Panc1 (cell line): Measurements from ENCODE around the gene FCN3. TPM values are rescaled to one million over a fixed set of nuclear protein-coding genes. Genes with fewer than 3 reads are reported as not detected.

Source experiments
- ATAC-seq: fragments of 200-7000 bp; cut with Tn5 transposase; 2 replicates; pipeline ENCODE4 v1.9.1; 2020; ENCODE audit warnings: mild to moderate bottlenecking, moderate library complexity
- BruUV-seq: library from RNA; stranded (reverse); fragments of 400-500 nt; replicated peaks from 2 replicates; lab custom pipeline; 2021; lab: Mats Ljungman, UMichigan
- CTCF ChIA-PET: fragments of 300-600 bp; sonication (Branson Sonifier 250); formaldehyde crosslinking; loops from one replicate; lab custom pipeline; 2022; ENCODE audit warnings: antibody characterized with exemption; lab: Charles Lee
- POLR2A ChIA-PET: fragments of 300-600 bp; sonication (Branson Sonifier 250); formaldehyde crosslinking; loops from one replicate; lab custom pipeline; 2022; ENCODE audit warnings: antibody characterized with exemption; lab: Charles Lee
- DNase-seq: peaks from one replicate; pipeline ENCODE4 v3.0.0-alpha.2; 2010; ENCODE audit warnings: low read depth, low spot score
- H3K27ac ChIP-seq: 2 replicates; pipeline ENCODE4 v1.5.1; 2011; ENCODE audit warnings: mild to moderate bottlenecking, low read length, inconsistent platforms
- H3K27me3 ChIP-seq: fragments of 200-500 bp; sonication (Bioruptor generic); 2 replicates; pipeline ENCODE4 v1.6.0; 2014; ENCODE audit warnings: low read length, inconsistent platforms; ENCODE audit not compliant: control insufficient read depth, insufficient read depth
- H3K36me3 ChIP-seq: fragments of 200-500 bp; sonication (Bioruptor generic); 2 replicates; pipeline ENCODE4 v1.5.1; 2014; ENCODE audit warnings: inconsistent platforms, mild to moderate bottlenecking, low read length, moderate library complexity; ENCODE audit not compliant: control insufficient read depth, insufficient read depth
- H3K4me1 ChIP-seq: 2 replicates; pipeline ENCODE4 v1.5.1; 2011; ENCODE audit warnings: inconsistent platforms, mild to moderate bottlenecking, low read length, moderate library complexity; ENCODE audit not compliant: control insufficient read depth, insufficient read depth
- H3K4me3 ChIP-seq, 2 experiments: 2 replicates each; pipeline ENCODE4 v1.5.1; 2011 to 2012; ENCODE audit warnings: low read depth in 2 of 2, low read length in 2 of 2, mild to moderate bottlenecking in 2 of 2, inconsistent platforms in 1 of 2, moderate library complexity in 1 of 2
- H3K9me3 ChIP-seq: fragments of 200-500 bp; sonication (Bioruptor generic); 2 replicates; pipeline ENCODE4 v1.5.1; 2014; ENCODE audit warnings: low read depth, mild to moderate bottlenecking, inconsistent platforms, low read length, moderate library complexity; ENCODE audit not compliant: control insufficient read depth, insufficient read depth
- POLR2AphosphoS5 ChIP-seq: IDR thresholded peaks from 2 replicates; pipeline ENCODE4 v1.6.1; 2012; ENCODE audit warnings: mild to moderate bottlenecking, low read depth, low read length, moderate library complexity
- SIN3A ChIP-seq: IDR thresholded peaks from 2 replicates; pipeline ENCODE4 v1.6.1; 2012; ENCODE audit warnings: low read depth, mild to moderate bottlenecking, low read length, moderate library complexity, borderline replicate concordance; ENCODE audit not compliant: insufficient read depth
- TCF7L2 ChIP-seq: IDR thresholded peaks from 2 replicates; pipeline ENCODE4 v1.6.1; 2011; ENCODE audit warnings: mild to moderate bottlenecking, low read depth, low read length, inconsistent platforms
- in situ Hi-C: cut with HindIII; loops from 2 replicates; pipeline ENCODE4 v1.10.0; 2016; ENCODE audit warnings: low sequenced_read_pairs, low pct_unique_long_range_greater_than_20kb
- intact Hi-C: fragments of 100-400 bp; cut with micrococcal nuclease; formaldehyde crosslinking; loops from one replicate; pipeline ENCODE4 v1.10.0; 2022; ENCODE audit not compliant: unreplicated experiment
- total RNA-seq: library from RNA; stranded (reverse); gene quantifications from one replicate; pipeline ENCODE4 v1.2.1, GENCODE V29; 2021; ENCODE audit not compliant: unreplicated experiment
- TF ChIP-seq, protein P1 (sequence below), 2 experiments: IDR thresholded peaks; 2 replicates each; pipeline ENCODE4 v1.6.1; 2011 to 2012; ENCODE audit warnings: low read depth in 2 of 2, control low read depth in 1 of 2, low read length in 1 of 2, mild to moderate bottlenecking in 1 of 2, moderate library complexity in 1 of 2; ENCODE audit not compliant: insufficient read depth in 1 of 2
- TF ChIP-seq, protein P2 (sequence below): fragments of 450-650 bp; IDR thresholded peaks from 2 replicates; pipeline ENCODE4 v1.5.1; 2017; ENCODE audit warnings: mild to moderate bottlenecking

FCN3 gene
- total RNA-seq, 1 experiment from 2014 or later = not detected

DNA sequence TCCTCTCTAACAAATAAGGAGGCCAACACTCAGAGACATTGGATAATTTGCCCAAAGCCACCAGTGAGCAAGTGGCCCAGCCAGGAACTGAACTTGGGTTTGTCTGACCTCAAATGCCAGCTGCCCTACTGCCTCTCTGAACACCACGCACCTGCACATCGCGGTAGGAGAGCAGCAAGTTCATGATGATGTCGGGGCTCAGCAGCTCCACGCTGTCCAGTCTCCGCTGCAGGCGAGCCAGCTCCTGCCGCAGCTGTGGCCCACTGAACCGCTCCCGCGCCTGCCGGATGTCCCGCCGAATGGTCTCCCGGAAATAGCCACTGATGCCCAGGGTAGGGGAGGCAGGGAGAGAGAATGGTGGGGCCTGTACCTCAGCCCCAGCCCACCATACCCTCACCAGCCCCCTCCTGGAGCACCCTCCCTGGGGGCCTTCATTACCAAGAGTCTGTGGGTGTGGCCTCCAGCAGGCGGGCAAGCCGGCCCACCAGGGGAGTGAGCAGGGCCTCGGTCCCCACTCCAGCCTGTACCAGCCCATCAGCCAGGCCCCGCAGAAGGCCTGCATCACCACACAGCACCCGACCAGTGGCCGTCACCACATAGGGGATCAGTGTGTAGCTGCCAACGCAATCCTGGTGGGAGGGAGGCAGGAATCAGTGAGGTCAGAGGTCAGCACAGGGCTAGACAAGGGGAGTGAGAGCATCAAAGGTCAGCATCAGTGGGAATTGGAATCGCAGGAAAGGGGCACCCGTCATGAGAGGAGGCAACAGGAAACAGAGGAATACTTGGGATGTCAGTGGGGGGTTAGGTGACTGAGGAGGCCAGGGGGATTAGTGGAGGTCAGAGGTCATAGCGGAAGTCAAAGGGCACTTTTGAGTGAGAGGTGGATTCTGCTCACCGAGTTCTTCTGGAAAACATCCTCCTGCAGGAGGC, 10.6 kb downstream of the FCN3 start:
- CTCF ChIA-PET = interaction anchor here (0.6 kb wide), 1 partner anchor 383 kb away, joined by 3 read pairs; no protein-coding TSS in a partner anchor
- POLR2A ChIA-PET = no interaction called here
- no TSS peak for BruUV-seq
- Histone ChIP-seq H3K9me3 (no peaks in the 10 kb centered on the region), H3K27me3 (no peaks in the 10 kb centered on the region), H3K27ac (no peak overlapping the region), H3K4me1 (peaks cover 15% of the 10 kb centered on the region), H3K4me3 (no peak overlapping the region), H3K36me3 (no peaks in the 10 kb centered on the region; the same call in 1 of the 2 replicates)
- TF ChIP-seq SIN3A (no peak), POLR2AphosphoS5 (no peak), TCF7L2 (no peak)
- TF ChIP-seq, protein P1, sequence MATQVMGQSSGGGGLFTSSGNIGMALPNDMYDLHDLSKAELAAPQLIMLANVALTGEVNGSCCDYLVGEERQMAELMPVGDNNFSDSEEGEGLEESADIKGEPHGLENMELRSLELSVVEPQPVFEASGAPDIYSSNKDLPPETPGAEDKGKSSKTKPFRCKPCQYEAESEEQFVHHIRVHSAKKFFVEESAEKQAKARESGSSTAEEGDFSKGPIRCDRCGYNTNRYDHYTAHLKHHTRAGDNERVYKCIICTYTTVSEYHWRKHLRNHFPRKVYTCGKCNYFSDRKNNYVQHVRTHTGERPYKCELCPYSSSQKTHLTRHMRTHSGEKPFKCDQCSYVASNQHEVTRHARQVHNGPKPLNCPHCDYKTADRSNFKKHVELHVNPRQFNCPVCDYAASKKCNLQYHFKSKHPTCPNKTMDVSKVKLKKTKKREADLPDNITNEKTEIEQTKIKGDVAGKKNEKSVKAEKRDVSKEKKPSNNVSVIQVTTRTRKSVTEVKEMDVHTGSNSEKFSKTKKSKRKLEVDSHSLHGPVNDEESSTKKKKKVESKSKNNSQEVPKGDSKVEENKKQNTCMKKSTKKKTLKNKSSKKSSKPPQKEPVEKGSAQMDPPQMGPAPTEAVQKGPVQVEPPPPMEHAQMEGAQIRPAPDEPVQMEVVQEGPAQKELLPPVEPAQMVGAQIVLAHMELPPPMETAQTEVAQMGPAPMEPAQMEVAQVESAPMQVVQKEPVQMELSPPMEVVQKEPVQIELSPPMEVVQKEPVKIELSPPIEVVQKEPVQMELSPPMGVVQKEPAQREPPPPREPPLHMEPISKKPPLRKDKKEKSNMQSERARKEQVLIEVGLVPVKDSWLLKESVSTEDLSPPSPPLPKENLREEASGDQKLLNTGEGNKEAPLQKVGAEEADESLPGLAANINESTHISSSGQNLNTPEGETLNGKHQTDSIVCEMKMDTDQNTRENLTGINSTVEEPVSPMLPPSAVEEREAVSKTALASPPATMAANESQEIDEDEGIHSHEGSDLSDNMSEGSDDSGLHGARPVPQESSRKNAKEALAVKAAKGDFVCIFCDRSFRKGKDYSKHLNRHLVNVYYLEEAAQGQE (IDR thresholded peaks at IDR 0.05; ENCODE audit: insufficient read depth in 1 of 2, low read depth in 2 of 2, low read length in 1 of 2) = no peak
- TF ChIP-seq, protein P2, sequence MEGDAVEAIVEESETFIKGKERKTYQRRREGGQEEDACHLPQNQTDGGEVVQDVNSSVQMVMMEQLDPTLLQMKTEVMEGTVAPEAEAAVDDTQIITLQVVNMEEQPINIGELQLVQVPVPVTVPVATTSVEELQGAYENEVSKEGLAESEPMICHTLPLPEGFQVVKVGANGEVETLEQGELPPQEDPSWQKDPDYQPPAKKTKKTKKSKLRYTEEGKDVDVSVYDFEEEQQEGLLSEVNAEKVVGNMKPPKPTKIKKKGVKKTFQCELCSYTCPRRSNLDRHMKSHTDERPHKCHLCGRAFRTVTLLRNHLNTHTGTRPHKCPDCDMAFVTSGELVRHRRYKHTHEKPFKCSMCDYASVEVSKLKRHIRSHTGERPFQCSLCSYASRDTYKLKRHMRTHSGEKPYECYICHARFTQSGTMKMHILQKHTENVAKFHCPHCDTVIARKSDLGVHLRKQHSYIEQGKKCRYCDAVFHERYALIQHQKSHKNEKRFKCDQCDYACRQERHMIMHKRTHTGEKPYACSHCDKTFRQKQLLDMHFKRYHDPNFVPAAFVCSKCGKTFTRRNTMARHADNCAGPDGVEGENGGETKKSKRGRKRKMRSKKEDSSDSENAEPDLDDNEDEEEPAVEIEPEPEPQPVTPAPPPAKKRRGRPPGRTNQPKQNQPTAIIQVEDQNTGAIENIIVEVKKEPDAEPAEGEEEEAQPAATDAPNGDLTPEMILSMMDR = no peak
- DNase-seq (no peak), ATAC-seq (no peak)
- intact Hi-C loops (no loop called here), in situ Hi-C loops (no loop called here)

DNA sequence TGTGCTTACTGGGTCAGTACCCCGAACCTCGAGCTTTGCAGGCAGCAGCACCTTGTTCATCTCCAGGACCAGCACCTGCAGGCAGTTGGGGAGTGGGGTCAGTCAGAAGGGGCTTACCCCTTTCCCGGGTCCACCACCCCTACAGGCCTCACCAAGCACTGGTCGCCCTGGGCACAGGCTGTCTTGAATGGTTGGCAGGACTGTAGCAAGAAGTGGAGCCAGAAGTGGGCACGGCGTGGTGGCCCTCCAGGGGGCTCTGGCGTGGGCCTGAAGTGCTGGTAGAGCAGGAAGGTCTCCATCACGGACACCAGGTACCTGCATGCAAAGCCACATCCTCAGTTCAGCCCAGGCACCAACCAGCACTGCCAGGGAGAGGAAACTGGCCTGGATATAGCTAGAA, 13.1 kb downstream of the FCN3 start:
- Histone ChIP-seq H3K27ac (no peak overlapping the region), H3K27me3 (no peaks in the 10 kb centered on the region), H3K36me3 (no peaks in the 10 kb centered on the region; the same call in 1 of the 2 replicates), H3K4me3 (no peak overlapping the region), H3K9me3 (no peaks in the 10 kb centered on the region), H3K4me1 (peaks cover 7% of the 10 kb centered on the region)
- ChIA-PET CTCF (no interaction called here), POLR2A (no interaction called here)
- in situ Hi-C loops (no loop called here), intact Hi-C loops (no loop called here)
- BruUV-seq = no TSS peak
- TF ChIP-seq POLR2AphosphoS5 = no peak
- TF ChIP-seq, protein P2 = no peak
- TF ChIP-seq, protein P1 (IDR thresholded peaks at IDR 0.05; ENCODE audit: insufficient read depth in 1 of 2, low read depth in 2 of 2, low read length in 1 of 2) = no peak
- no peak for TF ChIP-seq TCF7L2
- TF ChIP-seq SIN3A = no peak
- no peak for DNase-seq
- ATAC-seq = no peak
